Neural cell (in vitro differentiated cells): Measurements from ENCODE around the gene FAM32A.

Experiments
- EP300 ChIP-seq: fragments of 450-650 bp; conservative IDR thresholded peaks from 2 replicates; pipeline ENCODE4 v1.6.1; 2014; ENCODE audit warnings: antibody characterized with exemption, mild to moderate bottlenecking, moderate library complexity; ENCODE audit not compliant: poor library complexity, severe bottlenecking
- EZH2 ChIP-seq: fragments of 200-600, 300-800 bp; shearing (Covaris generic), sonication (generic); IDR thresholded peaks from 2 replicates; pipeline ENCODE4 v1.6.1; 2014; ENCODE audit warnings: antibody characterized with exemption, low read length, borderline replicate concordance, mild to moderate bottlenecking; ENCODE audit not compliant: insufficient read depth, poor library complexity, severe bottlenecking
- MXI1 ChIP-seq: fragments of 450-650 bp; conservative IDR thresholded peaks from 2 replicates; pipeline ENCODE4 v1.6.1; 2014; ENCODE audit warnings: antibody characterized with exemption, mild to moderate bottlenecking; ENCODE audit not compliant: poor library complexity, severe bottlenecking
- POLR2AphosphoS5 ChIP-seq: IDR thresholded peaks from 2 replicates; pipeline ENCODE4 v1.6.1; 2012
- RAD21 ChIP-seq: fragments of 450-650 bp; conservative IDR thresholded peaks from 2 replicates; pipeline ENCODE4 v1.6.1; 2014; ENCODE audit warnings: antibody characterized with exemption, mild to moderate bottlenecking, moderate library complexity
- TAF1 ChIP-seq: IDR thresholded peaks from 2 replicates; pipeline ENCODE4 v1.6.1; 2012; ENCODE audit warnings: low read depth
- TF ChIP-seq, protein P1 (sequence below): fragments of 450-650 bp; IDR thresholded peaks from 2 replicates; pipeline ENCODE4 v1.5.1; 2014; ENCODE audit warnings: antibody characterized with exemption, mild to moderate bottlenecking, moderate library complexity; ENCODE audit not compliant: poor library complexity, severe bottlenecking

DNA sequence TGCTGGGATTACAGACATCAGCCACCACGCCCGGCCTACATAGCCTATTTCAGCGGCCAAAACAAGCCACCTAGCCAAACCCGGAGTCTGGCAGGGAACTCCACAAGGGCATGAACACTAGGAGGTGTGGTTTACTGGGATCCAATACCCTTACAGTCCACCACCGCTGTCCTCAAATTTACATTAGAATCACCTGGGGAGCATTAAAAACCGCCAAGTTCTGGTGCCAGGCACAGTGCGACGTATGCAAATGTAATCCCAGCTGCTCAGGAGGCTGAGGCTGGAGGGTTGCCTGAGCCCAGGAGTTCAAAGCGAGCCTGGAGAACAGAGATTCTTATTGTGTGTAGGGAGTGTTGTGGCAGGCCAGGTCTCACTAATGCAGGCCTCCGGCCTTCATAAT is 8.3 kb downstream of the FAM32A start:
- TF ChIP-seq, protein P1, sequence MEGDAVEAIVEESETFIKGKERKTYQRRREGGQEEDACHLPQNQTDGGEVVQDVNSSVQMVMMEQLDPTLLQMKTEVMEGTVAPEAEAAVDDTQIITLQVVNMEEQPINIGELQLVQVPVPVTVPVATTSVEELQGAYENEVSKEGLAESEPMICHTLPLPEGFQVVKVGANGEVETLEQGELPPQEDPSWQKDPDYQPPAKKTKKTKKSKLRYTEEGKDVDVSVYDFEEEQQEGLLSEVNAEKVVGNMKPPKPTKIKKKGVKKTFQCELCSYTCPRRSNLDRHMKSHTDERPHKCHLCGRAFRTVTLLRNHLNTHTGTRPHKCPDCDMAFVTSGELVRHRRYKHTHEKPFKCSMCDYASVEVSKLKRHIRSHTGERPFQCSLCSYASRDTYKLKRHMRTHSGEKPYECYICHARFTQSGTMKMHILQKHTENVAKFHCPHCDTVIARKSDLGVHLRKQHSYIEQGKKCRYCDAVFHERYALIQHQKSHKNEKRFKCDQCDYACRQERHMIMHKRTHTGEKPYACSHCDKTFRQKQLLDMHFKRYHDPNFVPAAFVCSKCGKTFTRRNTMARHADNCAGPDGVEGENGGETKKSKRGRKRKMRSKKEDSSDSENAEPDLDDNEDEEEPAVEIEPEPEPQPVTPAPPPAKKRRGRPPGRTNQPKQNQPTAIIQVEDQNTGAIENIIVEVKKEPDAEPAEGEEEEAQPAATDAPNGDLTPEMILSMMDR: no peak
- TF ChIP-seq EZH2: no peak
- TF ChIP-seq POLR2AphosphoS5: no peak
- no peak for TF ChIP-seq EP300
- no peak for TF ChIP-seq TAF1
- no peak for TF ChIP-seq MXI1
- no peak for TF ChIP-seq RAD21
